ENCODE data around the gene UBE2QL1. TPM values are rescaled to one million over a fixed set of nuclear protein-coding genes. Genes with fewer than 3 reads are reported as not detected.

UBE2QL1 gene
- total RNA-seq, 1 experiment from 2014 or later, result not detected

GRCh38 chr5:6439588-6440550 is 8.8 kb upstream of the UBE2QL1 start:
- DNase-seq (ENCODE audit: low read depth, low spot score) (no peak), ATAC-seq (no peak)
- TF ChIP-seq YY1 (IDR thresholded peaks at IDR 0.05; ENCODE audit: extremely low read depth, insufficient replicate concordance, low read depth, low read length) (no peak), CBX3 (IDR thresholded peaks at IDR 0.05; ENCODE audit: low read depth) (no peak), ELF1 (IDR thresholded peaks at IDR 0.05; ENCODE audit: borderline replicate concordance, low read depth) (no peak), ZBTB33 (IDR thresholded peaks at IDR 0.05; ENCODE audit: extremely low read depth, insufficient replicate concordance, low read length) (no peak)
- Histone ChIP-seq H4K20me1 (ENCODE audit: insufficient read depth) (no peaks in the 10 kb centered on the region), H3K36me3 (ENCODE audit: control insufficient read depth in 1 of 2, insufficient read depth in 2 of 2, low read length in 2 of 2) (no peaks in the 10 kb centered on the region), H3K9me2 (ENCODE audit: insufficient read depth) (no peaks in the 10 kb centered on the region), H3K4me1 (ENCODE audit: control insufficient read depth in 1 of 2, insufficient read depth in 2 of 2, low read length in 2 of 2) (no peaks in the 10 kb centered on the region), H3K9me3 (ENCODE audit: control insufficient read depth in 1 of 2, insufficient read depth in 1 of 2, low read depth in 1 of 2, low read length in 2 of 2) (peaks cover 0 to 3% of the 10 kb centered on the region in 2 experiments; a peak in 1 of 4 replicates), H3K4me2 (ENCODE audit: low read length) (no peak overlapping the region), H3K27me3 (ENCODE audit: insufficient read depth, low read length) (peaks cover 10% of the 10 kb centered on the region; the same call in 1 of the 2 replicates), H2AFZ (ENCODE audit: low read depth, low read length, poor library complexity, severe bottlenecking) (no peak overlapping the region), H3K4me3 (replicated peaks in 1 of 2; ENCODE audit: low read depth in 1 of 2, low read length in 2 of 2) (no peak overlapping the region), H3K9ac (ENCODE audit: low read length) (no peak overlapping the region), H3K27ac (ENCODE audit: low read depth, low read length) (no peak overlapping the region), H3K79me2 (ENCODE audit: insufficient read depth, low read length) (no peaks in the 10 kb centered on the region)
- ChIA-PET RAD21 (ENCODE audit: low non-redundant PET in 1 of 2, low total read pairs in 2 of 2, uncharacterized antibody in 2 of 2, unreplicated experiment in 2 of 2) (no interaction called here), POLR2A (no interaction called here), CTCF (no interaction called here)
- intact Hi-C loops (cut with micrococcal nuclease), result loop anchor here (10.0 kb wide), 1 partner anchor 145 kb away; no protein-coding TSS in a partner anchor
- BruUV-seq (replicated peaks), result no TSS peak

- Histone ChIP-seq H3K9me3 (ENCODE audit: control insufficient read depth in 1 of 2, insufficient read depth in 1 of 2, low read depth in 1 of 2, low read length in 2 of 2) (peaks cover 0 to 3% of the 10 kb centered on the region in 2 experiments; a peak in 1 of 4 replicates), H3K4me3 (replicated peaks in 1 of 2; ENCODE audit: low read depth in 1 of 2, low read length in 2 of 2) (no peak overlapping the region), H3K9me2 (ENCODE audit: insufficient read depth) (no peaks in the 10 kb centered on the region), H3K79me2 (ENCODE audit: insufficient read depth, low read length) (no peaks in the 10 kb centered on the region), H3K4me1 (ENCODE audit: control insufficient read depth in 1 of 2, insufficient read depth in 2 of 2, low read length in 2 of 2) (no peaks in the 10 kb centered on the region), H3K27ac (ENCODE audit: low read depth, low read length) (no peak overlapping the region), H2AFZ (ENCODE audit: low read depth, low read length, poor library complexity, severe bottlenecking) (no peak overlapping the region), H3K27me3 (ENCODE audit: insufficient read depth, low read length) (peaks cover 8% of the 10 kb centered on the region; the same call in 1 of the 2 replicates), H3K36me3 (ENCODE audit: control insufficient read depth in 1 of 2, insufficient read depth in 2 of 2, low read length in 2 of 2) (no peaks in the 10 kb centered on the region), H4K20me1 (ENCODE audit: insufficient read depth) (no peaks in the 10 kb centered on the region), H3K9ac (ENCODE audit: low read length) (no peak overlapping the region), H3K4me2 (ENCODE audit: low read length) (no peak overlapping the region)
- POLR2A ChIA-PET, result no interaction called here
- ATAC-seq (no peak), DNase-seq (ENCODE audit: low read depth, low spot score) (no peak)
- CTCF ChIA-PET, result no interaction called here
- intact Hi-C loops (cut with micrococcal nuclease), result no loop called here
- RAD21 ChIA-PET (ENCODE audit: low non-redundant PET in 1 of 2, low total read pairs in 2 of 2, uncharacterized antibody in 2 of 2, unreplicated experiment in 2 of 2), result no interaction called here
- TF ChIP-seq ZNF274 (IDR thresholded peaks at IDR 0.05; ENCODE audit: low read depth, low read length) (no peak), SRF (IDR thresholded peaks at IDR 0.05; ENCODE audit: low read depth) (no peak), SP1 (IDR thresholded peaks at IDR 0.05; ENCODE audit: low read depth) (no peak), CTCF (IDR thresholded peaks at IDR 0.05 in 2 of 3, conservative IDR thresholded peaks at IDR 0.05 in 1 of 3; ENCODE audit: borderline replicate concordance in 1 of 3, insufficient read depth in 1 of 3, low read depth in 2 of 3, low read length in 2 of 3) (no peak), EZH2 (IDR thresholded peaks at IDR 0.05) (no peak), ZBTB33 (IDR thresholded peaks at IDR 0.05; ENCODE audit: extremely low read depth, insufficient replicate concordance, low read length) (no peak), YY1 (IDR thresholded peaks at IDR 0.05; ENCODE audit: extremely low read depth, insufficient replicate concordance, low read depth, low read length) (no peak)
- BruUV-seq (replicated peaks), result no TSS peak
Observed at GRCh38 chr5:6442333-6442732, 6.3 kb upstream of the UBE2QL1 start.

All from HCT116 (cell line).